HG03565 (cell line): ENCODE data around the gene TOR1A.
"Not testable (repeated sequence)": the region's sequence is repeated elsewhere in the genome, so short reads cannot be mapped to it uniquely, and the experiment has no call there.

Experiments
- ATAC-seq: cut with Tn5 transposase; IDR thresholded peaks from one replicate; pipeline ENCODE4 v1.9.1; 2021; ENCODE audit warnings: mild to moderate bottlenecking, moderate library complexity; ENCODE audit not compliant: unreplicated experiment

The TOR1A gene

GRCh38 chr9:129823542-129823934, 398 bp downstream of the TOR1A start:
- no peak for ATAC-seq

- ATAC-seq = no peak
Observed at GRCh38 chr9:129822898-129823541, 916 bp downstream of the TOR1A start.

- ATAC-seq = no peak
Observed at GRCh38 chr9:129816501-129817435, 7.2 kb downstream of the TOR1A start.

- ATAC-seq = no peak
Observed at GRCh38 chr9:129815278-129815677, 8.7 kb downstream of the TOR1A start.

- ATAC-seq = no peak
Observed at GRCh38 chr9:129814432-129815223, 9.3 kb downstream of the TOR1A start.

- no peak for ATAC-seq
Observed at GRCh38 chr9:129813661-129814060, 10.3 kb downstream of the TOR1A start.

- ATAC-seq = no peak
Observed at GRCh38 chr9:129812385-129812784, 11.6 kb downstream of the TOR1A start.

- no peak for ATAC-seq
Observed at GRCh38 chr9:129811967-129812363, 12.0 kb downstream of the TOR1A start.

GRCh38 chr9:129810788-129811187, 13.1 kb downstream of the TOR1A start:
- no peak for ATAC-seq

GRCh38 chr9:129810116-129810515, 13.8 kb downstream of the TOR1A start:
- ATAC-seq = no peak

GRCh38 chr9:129809346-129809745, 14.6 kb downstream of the TOR1A start:
- ATAC-seq = no peak

GRCh38 chr9:129806061-129806460, 17.9 kb downstream of the TOR1A start:
- ATAC-seq = no peak

- no peak for ATAC-seq
Observed at GRCh38 chr9:129803676-129804060, 20.3 kb downstream of the TOR1A start.

GRCh38 chr9:129802833-129803675, 20.9 kb downstream of the TOR1A start, which contains the start of gene TOR1B:
TOR1B (plus strand) TSS chr9:129803184; CDS start chr9:129803213, 29 bp downstream.
- ATAC-seq = peak; percentile 91

GRCh38 chr9:129801504-129801903, 22.4 kb downstream of the TOR1A start:
- ATAC-seq = no peak

GRCh38 chr9:129798973-129799372, 25.0 kb downstream of the TOR1A start:
- ATAC-seq = no peak

GRCh38 chr9:129796029-129796428, 27.9 kb downstream of the TOR1A start:
- not testable (repeated sequence) for ATAC-seq

GRCh38 chr9:129794549-129794948, 29.4 kb downstream of the TOR1A start:
- no peak for ATAC-seq

- ATAC-seq = no peak
Observed at GRCh38 chr9:129786481-129786880, 37.5 kb downstream of the TOR1A start.

- ATAC-seq = no peak
Observed at GRCh38 chr9:129785866-129786265, 38.1 kb downstream of the TOR1A start.
